ENCODE results near the gene ARSA. TPM values are rescaled to one million over a fixed set of nuclear protein-coding genes. Genes with fewer than 3 reads are reported as not detected.

ARSA gene
- total RNA-seq, 1 experiment from 2014 or later = 10.3 TPM

DNA sequence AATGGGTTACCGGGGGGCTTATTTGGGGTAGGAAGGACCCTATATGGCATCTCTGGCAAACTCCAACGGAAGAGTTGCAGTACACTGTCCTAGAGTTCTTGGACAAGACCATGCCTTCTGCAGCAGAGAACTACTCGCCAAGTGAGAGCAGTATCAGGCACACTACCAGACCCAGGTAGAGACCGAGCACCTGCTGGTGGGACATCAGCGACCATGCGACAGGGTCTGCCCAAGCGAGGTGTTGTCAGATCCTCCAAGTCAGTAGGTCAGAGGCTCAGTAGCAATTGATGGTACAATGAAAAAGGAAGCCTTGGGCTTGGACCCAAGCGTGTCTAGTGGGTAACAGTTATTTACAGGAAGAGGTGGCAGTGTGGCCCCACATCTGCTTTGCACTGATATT lies 42.2 kb downstream of the ARSA start:
- H3K4me1 ChIP-seq (ENCODE audit: insufficient read depth, low read length) = peaks cover 2% of the 10 kb centered on the region; the same call in 1 of the 2 replicates
- no peaks in the 10 kb centered on the region for H4K20me1 ChIP-seq (ENCODE audit: control insufficient read depth, insufficient read depth, insufficient read length)
- Mint-ChIP-seq H3K27me3 (ENCODE audit: low read depth) (peaks cover 18% of the 10 kb centered on the region), H3K4me1 (peaks cover 14 to 23% of the 10 kb centered on the region in 2 experiments), H3K36me3 (ENCODE audit: insufficient read depth in 1 of 3, low read depth in 3 of 3) (peaks cover 0 to 2% (median 0%) of the 10 kb centered on the region in 3 experiments; a peak in 1 of 7 replicates), H3K9me3 (no peaks in the 10 kb centered on the region), H3K27ac (no peak overlapping the region; a peak in 1 of 7 replicates), H3K4me3 (no peak overlapping the region)
- H2BK15ac ChIP-seq (ENCODE audit: low read depth, low read length) = no peak overlapping the region
- no peak overlapping the region for H4K8ac ChIP-seq (replicated peaks; ENCODE audit: insufficient read length, low read depth, low read length)
- no peak overlapping the region for H2BK5ac ChIP-seq (ENCODE audit: insufficient read length, low read length)
- H3K79me1 ChIP-seq (ENCODE audit: insufficient read depth, low read depth, low read length, poor library complexity, severe bottlenecking) = peaks cover 4% of the 10 kb centered on the region
- H3K4me2 ChIP-seq (ENCODE audit: insufficient read depth, insufficient read length, low read length) = no peak overlapping the region
- no peak overlapping the region for H3K14ac ChIP-seq (ENCODE audit: insufficient read depth, low read length)
- no peaks in the 10 kb centered on the region for H3K23me2 ChIP-seq (ENCODE audit: insufficient read length, low read depth, low read length, poor library complexity, severe bottlenecking)
- H2BK120ac ChIP-seq (ENCODE audit: low read depth, low read length, poor library complexity, severe bottlenecking) = no peak overlapping the region
- H3K79me2 ChIP-seq (ENCODE audit: insufficient read depth, low read length) = no peaks in the 10 kb centered on the region
- H2AFZ ChIP-seq (ENCODE audit: low read length) = no peak overlapping the region
- no peak for TF ChIP-seq CTCF (conservative IDR thresholded peaks at IDR 0.05)
- DNase-seq = no peak
- H2BK20ac ChIP-seq (ENCODE audit: low read depth, low read length, poor library complexity, severe bottlenecking) = no peak overlapping the region
- no peak overlapping the region for H4K91ac ChIP-seq (ENCODE audit: insufficient read length, low read depth, low read length)
- no peak overlapping the region for H3K9ac ChIP-seq (ENCODE audit: extremely low read depth, insufficient read length, low read length)
- H4K5ac ChIP-seq (ENCODE audit: insufficient read length, low read depth, low read length) = no peak overlapping the region
- H3K56ac ChIP-seq (ENCODE audit: insufficient read length, low read depth, low read length) = no peak overlapping the region
- no peak overlapping the region for H3K23ac ChIP-seq (ENCODE audit: insufficient read length, low read depth, low read length)
- no peak overlapping the region for H2AK5ac ChIP-seq (ENCODE audit: insufficient read length, low read length)
- WGBS (ENCODE audit: extremely low coverage, insufficient read length, low lambda C conversion rate) = no CpG with 5 or more reads among the region's 8 CpGs
- H3K4ac ChIP-seq (ENCODE audit: low read depth, low read length) = no peak overlapping the region
- no peak overlapping the region for H2BK12ac ChIP-seq (ENCODE audit: insufficient read length, low read depth, low read length)
- no peak overlapping the region for H3K18ac ChIP-seq (ENCODE audit: insufficient read length, low read depth, low read length)
- H3K27me3 ChIP-seq (ENCODE audit: insufficient read depth, low read length) = no peaks in the 10 kb centered on the region
- no peak overlapping the region for H3T11ph ChIP-seq (ENCODE audit: low read length)
- H3K27ac ChIP-seq (ENCODE audit: insufficient read length, low read depth, low read length) = no peak overlapping the region
- no peaks in the 10 kb centered on the region for H3K9me3 ChIP-seq (ENCODE audit: control insufficient read depth, low read depth, low read length)

All from H9 (cell line).